NCI-H128 (cell line): ENCODE data around the gene CENPS.
"Not testable (repeated sequence)": the region's sequence is repeated elsewhere in the genome, so short reads cannot be mapped to it uniquely, and the experiment has no call there.

Experiments
- DNase-seq: peaks from one replicate; lab custom pipeline; 2025; ENCODE audit not compliant: unreplicated experiment; lab: John Stamatoyannopoulos, UW

The CENPS gene

GRCh38 chr1:10418741-10419140 is 11.5 kb upstream of the CENPS start:
- not testable (repeated sequence) for DNase-seq

- no peak for DNase-seq
Observed at GRCh38 chr1:10419351-10419750, 10.9 kb upstream of the CENPS start.

GRCh38 chr1:10421637-10422036 is 8.6 kb upstream of the CENPS start:
- DNase-seq, result no peak

- no peak for DNase-seq
Observed at GRCh38 chr1:10424034-10424433, 6.2 kb upstream of the CENPS start.

- DNase-seq, result no peak
Observed at GRCh38 chr1:10424651-10425050, 5.6 kb upstream of the CENPS start.

- DNase-seq, result not testable (repeated sequence)
Observed at GRCh38 chr1:10425826-10426534, 4.3 kb upstream of the CENPS start.

- not testable (repeated sequence) for DNase-seq
Observed at GRCh38 chr1:10426535-10426848, 3.7 kb upstream of the CENPS start.

- no peak for DNase-seq
Observed at GRCh38 chr1:10428984-10429383, 1.2 kb upstream of the CENPS start.

GRCh38 chr1:10429868-10430215 is 391 bp upstream of the CENPS start:
- no peak for DNase-seq

- DNase-seq, result no peak
Observed at GRCh38 chr1:10431070-10431730, 967 bp downstream of the CENPS start.

- no peak for DNase-seq
Observed at GRCh38 chr1:10432910-10433700, 2.9 kb downstream of the CENPS start.

- DNase-seq, result no peak
Observed at GRCh38 chr1:10433790-10434189, 3.6 kb downstream of the CENPS start.

GRCh38 chr1:10434590-10434989 is 4.4 kb downstream of the CENPS start:
- no peak for DNase-seq

- no peak for DNase-seq
Observed at GRCh38 chr1:10437052-10437451, 6.8 kb downstream of the CENPS start.

- DNase-seq, result no peak
Observed at GRCh38 chr1:10438677-10439163, 8.5 kb downstream of the CENPS start.

- no peak for DNase-seq
Observed at GRCh38 chr1:10440305-10440704, 10.1 kb downstream of the CENPS start.

GRCh38 chr1:10440794-10441193 is 10.6 kb downstream of the CENPS start:
- DNase-seq, result no peak

GRCh38 chr1:10444248-10444647 is 14.0 kb downstream of the CENPS start:
- no peak for DNase-seq

GRCh38 chr1:10444795-10445397 is 14.7 kb downstream of the CENPS start:
- DNase-seq, result no peak

- DNase-seq, result no peak
Observed at GRCh38 chr1:10446790-10447422, 16.7 kb downstream of the CENPS start.

- DNase-seq, result no peak
Observed at GRCh38 chr1:10449751-10450150, 19.5 kb downstream of the CENPS start, which contains the start of gene CORT. TSS of gene CORT (plus strand) at chr1:10450031. CDS start at chr1:10450224, 193 bp downstream.
